Measurements from ENCODE around the gene CCDC9.
"Not testable (repeated sequence)": the region's sequence is repeated elsewhere in the genome, so short reads cannot be mapped to it uniquely, and the experiment has no call there.

Gene CCDC9

GRCh38 chr19:47232422-47233211 lies 23.7 kb upstream of the CCDC9 start:
- no peak for DNase-seq (ENCODE audit: low spot score)

GRCh38 chr19:47236072-47236675 lies 20.2 kb upstream of the CCDC9 start:
- DNase-seq (ENCODE audit: low spot score), result no peak

GRCh38 chr19:47239152-47239551 lies 17.2 kb upstream of the CCDC9 start:
- DNase-seq (ENCODE audit: low spot score), result no peak

GRCh38 chr19:47239610-47240296 lies 16.6 kb upstream of the CCDC9 start:
- no peak for DNase-seq (ENCODE audit: low spot score)

- no peak for DNase-seq (ENCODE audit: low spot score)
Measured at GRCh38 chr19:47240556-47240955, 15.8 kb upstream of the CCDC9 start.

GRCh38 chr19:47240996-47241918 lies 15.1 kb upstream of the CCDC9 start:
- DNase-seq (ENCODE audit: low spot score), result no peak

GRCh38 chr19:47241919-47242577 lies 14.3 kb upstream of the CCDC9 start:
- no peak for DNase-seq (ENCODE audit: low spot score)

GRCh38 chr19:47243364-47243775 lies 13.0 kb upstream of the CCDC9 start:
- no peak for DNase-seq (ENCODE audit: low spot score)

- DNase-seq (ENCODE audit: low spot score), result no peak
Measured at GRCh38 chr19:47243776-47244547, 12.4 kb upstream of the CCDC9 start.

- DNase-seq (ENCODE audit: low spot score), result no peak
Measured at GRCh38 chr19:47247308-47247990, 8.9 kb upstream of the CCDC9 start.

- DNase-seq (ENCODE audit: low spot score), result not testable (repeated sequence)
Measured at GRCh38 chr19:47253016-47253415, 3.3 kb upstream of the CCDC9 start.

- no peak for DNase-seq (ENCODE audit: low spot score)
Measured at GRCh38 chr19:47253467-47253881, 2.9 kb upstream of the CCDC9 start.

- no peak for DNase-seq (ENCODE audit: low spot score)
Measured at GRCh38 chr19:47253970-47254369, 2.4 kb upstream of the CCDC9 start.

GRCh38 chr19:47256693-47257410 lies 527 bp downstream of the CCDC9 start:
- peak; percentile 98 for DNase-seq (ENCODE audit: low spot score)

GRCh38 chr19:47257411-47258169 lies 1.3 kb downstream of the CCDC9 start:
- DNase-seq (ENCODE audit: low spot score), result no peak

- no peak for DNase-seq (ENCODE audit: low spot score)
Measured at GRCh38 chr19:47258434-47258833, 2.1 kb downstream of the CCDC9 start.

GRCh38 chr19:47258895-47259555 lies 2.7 kb downstream of the CCDC9 start:
- DNase-seq (ENCODE audit: low spot score), result no peak

- DNase-seq (ENCODE audit: low spot score), result no peak
Measured at GRCh38 chr19:47260476-47260875, 4.2 kb downstream of the CCDC9 start.

Measured in putamen (tissue), 1 donor.